Measurements from ENCODE around the gene IL17REL. TPM values are rescaled to one million over a fixed set of nuclear protein-coding genes. Genes with fewer than 3 reads are reported as not detected.

IL17REL gene
- total and polyA plus RNA-seq, 10 of the 15 experiments (the other 5 are each of a cell fraction or from before 2014, with no cell fraction given): 0.03 TPM; not detected in 9

GRCh38 chr22:49995041-49995360 lies 17.6 kb downstream of the IL17REL start:
- no peak overlapping the region for H2AFZ ChIP-seq (ENCODE audit: control insufficient read depth, low read depth, low read length)
- no peak overlapping the region for H3K4me3 ChIP-seq
- TF ChIP-seq MAX (IDR thresholded peaks at IDR 0.05; ENCODE audit: low read depth, low read length): no peak
- TF ChIP-seq KLF5 (IDR thresholded peaks at IDR 0.05; ENCODE audit: partially characterized antibody): no peak
- TF ChIP-seq IKZF1 (conservative IDR thresholded peaks at IDR 0.05): no peak
- TF ChIP-seq, protein P1, sequence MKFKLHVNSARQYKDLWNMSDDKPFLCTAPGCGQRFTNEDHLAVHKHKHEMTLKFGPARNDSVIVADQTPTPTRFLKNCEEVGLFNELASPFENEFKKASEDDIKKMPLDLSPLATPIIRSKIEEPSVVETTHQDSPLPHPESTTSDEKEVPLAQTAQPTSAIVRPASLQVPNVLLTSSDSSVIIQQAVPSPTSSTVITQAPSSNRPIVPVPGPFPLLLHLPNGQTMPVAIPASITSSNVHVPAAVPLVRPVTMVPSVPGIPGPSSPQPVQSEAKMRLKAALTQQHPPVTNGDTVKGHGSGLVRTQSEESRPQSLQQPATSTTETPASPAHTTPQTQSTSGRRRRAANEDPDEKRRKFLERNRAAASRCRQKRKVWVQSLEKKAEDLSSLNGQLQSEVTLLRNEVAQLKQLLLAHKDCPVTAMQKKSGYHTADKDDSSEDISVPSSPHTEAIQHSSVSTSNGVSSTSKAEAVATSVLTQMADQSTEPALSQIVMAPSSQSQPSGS (IDR thresholded peaks at IDR 0.05; ENCODE audit: low read length): no peak
- no peak for TF ChIP-seq CBX5 (IDR thresholded peaks at IDR 0.05; ENCODE audit: low read depth)
- TF ChIP-seq MXI1 (IDR thresholded peaks at IDR 0.05; ENCODE audit: low read depth, low read length): no peak
- TF ChIP-seq KDM1A (IDR thresholded peaks at IDR 0.05; ENCODE audit: borderline replicate concordance): no peak
- no peak for TF ChIP-seq RUNX3 (IDR thresholded peaks at IDR 0.05; ENCODE audit: low read length)
- no peak for TF ChIP-seq RCOR1 (conservative IDR thresholded peaks at IDR 0.05; ENCODE audit: low read depth, low read length)
- TF ChIP-seq, protein P2, sequence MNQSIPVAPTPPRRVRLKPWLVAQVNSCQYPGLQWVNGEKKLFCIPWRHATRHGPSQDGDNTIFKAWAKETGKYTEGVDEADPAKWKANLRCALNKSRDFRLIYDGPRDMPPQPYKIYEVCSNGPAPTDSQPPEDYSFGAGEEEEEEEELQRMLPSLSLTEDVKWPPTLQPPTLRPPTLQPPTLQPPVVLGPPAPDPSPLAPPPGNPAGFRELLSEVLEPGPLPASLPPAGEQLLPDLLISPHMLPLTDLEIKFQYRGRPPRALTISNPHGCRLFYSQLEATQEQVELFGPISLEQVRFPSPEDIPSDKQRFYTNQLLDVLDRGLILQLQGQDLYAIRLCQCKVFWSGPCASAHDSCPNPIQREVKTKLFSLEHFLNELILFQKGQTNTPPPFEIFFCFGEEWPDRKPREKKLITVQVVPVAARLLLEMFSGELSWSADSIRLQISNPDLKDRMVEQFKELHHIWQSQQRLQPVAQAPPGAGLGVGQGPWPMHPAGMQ (IDR thresholded peaks at IDR 0.05; ENCODE audit: borderline replicate concordance): no peak
- 3% methylated on average over 3 of the region's 3 CpGs for WGBS (ENCODE audit: insufficient coverage, insufficient replicate concordance, low lambda C conversion rate, missing lambda C conversion rate)
- ChIA-PET RAD21 (ENCODE audit: unreplicated experiment) (interaction anchor here (1.6 to 4.3 kb wide), 4 partner anchors 23 to 64 kb away, joined by 3 to 29 read pairs (median 20); no protein-coding TSS in a partner anchor), CTCF (interaction anchor here (0.6 to 4.5 kb wide), 7 partner anchors 11 to 64 kb away, joined by 4 to 47 read pairs (median 7); no protein-coding TSS in a partner anchor), POLR2A (interaction anchor here (0.8 kb wide), 1 partner anchor 19 kb away, joined by 3 read pairs; no protein-coding TSS in a partner anchor), SMC1A (ENCODE audit: uncharacterized antibody, unreplicated experiment) (interaction anchor here (2.9 to 3.9 kb wide), 2 partner anchors 35 to 63 kb away, joined by 16 to 30 read pairs; no protein-coding TSS in a partner anchor)
- no peaks in the 10 kb centered on the region for H4K20me1 ChIP-seq (ENCODE audit: control insufficient read depth, insufficient read depth)
- BruUV-seq (replicated peaks): no TSS peak
- no peaks in the 10 kb centered on the region for H3K36me3 ChIP-seq (ENCODE audit: control insufficient read depth in 2 of 2, insufficient read depth in 2 of 2, low read length in 1 of 2)
- no peaks in the 10 kb centered on the region for H3K4me1 ChIP-seq (ENCODE audit: control insufficient read depth, insufficient read depth, low read length)
- no peak overlapping the region for H3K27ac ChIP-seq (ENCODE audit: control insufficient read depth, insufficient read depth)
- H3K79me2 ChIP-seq (ENCODE audit: control insufficient read depth, insufficient read depth, low read length): no peaks in the 10 kb centered on the region
- intact Hi-C loops (cut with micrococcal nuclease; ENCODE audit: unreplicated experiment): no loop called here
- no peak overlapping the region for H3K4me2 ChIP-seq (ENCODE audit: control insufficient read depth, insufficient read depth)
- DNase-seq (ENCODE audit: low read depth, low spot score) (no peak), FAIRE-seq (no peak), ATAC-seq (no peak)
- H3K9me3 ChIP-seq (replicated peaks; ENCODE audit: control insufficient read depth, insufficient read depth, low read length): no peaks in the 10 kb centered on the region; the same call in 2 of the 3 replicates
- H3K27me3 ChIP-seq (replicated peaks in 1 of 2; ENCODE audit: control insufficient read depth in 2 of 2, insufficient read depth in 2 of 2, low read length in 1 of 2): no peaks in the 10 kb centered on the region; a peak in 1 of 4 replicates
- in situ Hi-C loops (cut with MboI): no loop called here
- no peak overlapping the region for H3K9ac ChIP-seq (ENCODE audit: control insufficient read depth, insufficient read depth, low read length)
